ENCODE data around the gene LCAT.

- TF ChIP-seq EZH2 (IDR thresholded peaks at IDR 0.05; ENCODE audit: insufficient read depth, poor library complexity, severe bottlenecking) (no peak), EZH2phosphoT487 (IDR thresholded peaks at IDR 0.05; ENCODE audit: insufficient read depth, low read depth) (no peak)
Measured at GRCh38 chr16:67934306-67935100, 9.4 kb downstream of the LCAT start.
